Fibroblast of the aortic adventitia (primary cell): ENCODE results near the gene MRS2. TPM values are rescaled to one million over a fixed set of nuclear protein-coding genes. Genes with fewer than 3 reads are reported as not detected.

Source experiments
- DNase-seq: peaks from one replicate; pipeline ENCODE4 v3.0.0-alpha.2; 2010; ENCODE audit warnings: low read depth
- H3K4me3 ChIP-seq: 2 replicates; pipeline ENCODE4 v1.5.1; 2011; ENCODE audit warnings: low read depth, mild to moderate bottlenecking, control low read depth, low read length, moderate library complexity
- CTCF ChIP-seq: IDR thresholded peaks from 2 replicates; pipeline ENCODE4 v1.5.1; 2011; ENCODE audit warnings: mild to moderate bottlenecking, low read length, control low read depth, inconsistent platforms; ENCODE audit not compliant: insufficient read depth
- total RNA-seq: library from RNA; depleted of rRNA; stranded (reverse); fragments of >200 nt; gene quantifications from 2 replicates; pipeline ENCODE4 v1.2.3, GENCODE V29; 2012; ENCODE audit warnings: low replicate concordance

Gene MRS2
- 18.3 and 31.6 TPM in 2 replicates for total RNA-seq

GRCh38 chr6:24402697-24403500, at the start of gene MRS2:
Gene MRS2, plus strand, starts transcription at chr6:24402936. Its CDS starts 111 bp downstream, at chr6:24403047.
- no peak for TF ChIP-seq CTCF
- H3K4me3 ChIP-seq = peak within 1 kb of the TSS; percentile 98
- peak; percentile 68 for DNase-seq

GRCh38 chr6:24353861-24354260, 48.9 kb upstream of the MRS2 start:
- DNase-seq = no peak
- no peak for TF ChIP-seq CTCF
- no peak overlapping the region for H3K4me3 ChIP-seq

GRCh38 chr6:24355393-24355792, 47.3 kb upstream of the MRS2 start:
- H3K4me3 ChIP-seq = no peak overlapping the region
- DNase-seq = no peak
- no peak for TF ChIP-seq CTCF

GRCh38 chr6:24356310-24356973, 46.3 kb upstream of the MRS2 start:
- TF ChIP-seq CTCF = no peak
- H3K4me3 ChIP-seq = no peak overlapping the region
- no peak for DNase-seq

- no peak within 1 kb of the TSS for H3K4me3 ChIP-seq
- no peak for TF ChIP-seq CTCF
- peak; percentile 0 for DNase-seq
Observed at GRCh38 chr6:24357336-24358218, 45.2 kb upstream of the MRS2 start, which contains the start of gene DCDC2. Gene DCDC2, minus strand, starts transcription at chr6:24358059. Its CDS starts 309 bp downstream, at chr6:24357750.

- H3K4me3 ChIP-seq = no peak overlapping the region
- DNase-seq = no peak
Observed at GRCh38 chr6:24358219-24358821, 44.4 kb upstream of the MRS2 start.

More at GRCh38 chr6:24358219-24358821, 44.4 kb upstream of the MRS2 start:
- TF ChIP-seq CTCF = no peak
